Adrenal gland (tissue), 5 donors: ENCODE measurements around the gene CCL17.

Source experiments
- CTCF ChIP-seq, 6 experiments: fragments of 450-650 bp in 4 of 6; fragments of 200-600 bp in 2 of 6; sonication (generic) in 1 of 6; IDR thresholded peaks; 1 replicate in 5 of 6; 2 replicates in 1 of 6; pipeline versions ENCODE4 v1.5.1 to v1.8.0; 2016 to 2021; ENCODE audit warnings: antibody characterized with exemption in 6 of 6, mild to moderate bottlenecking in 2 of 6, moderate library complexity in 1 of 6
- POLR2A ChIP-seq, 2 donors: fragments of 450-650 bp; IDR thresholded peaks; one replicate each; pipeline ENCODE4 v1.6.1; 2017; ENCODE audit warnings: antibody characterized with exemption in 2 of 2, mild to moderate bottlenecking in 2 of 2, moderate library complexity in 1 of 2
- donor health status: DM: no; HTN: no; CAD: no.

GRCh38 chr16:57462209-57462977, 57.8 kb downstream of the CCL17 start, which contains the start of gene POLR2C:
- TF ChIP-seq CTCF (IDR thresholded peaks at IDR 0.05) (peak; percentile 85 to 99 (median 94)), POLR2A (IDR thresholded peaks at IDR 0.05) (peak; percentile 86 to 93)
